ENCODE results near the gene LUC7L.
"Not testable (repeated sequence)": the region's sequence is repeated elsewhere in the genome, so short reads cannot be mapped to it uniquely, and the experiment has no call there.

LUC7L gene, protein sequence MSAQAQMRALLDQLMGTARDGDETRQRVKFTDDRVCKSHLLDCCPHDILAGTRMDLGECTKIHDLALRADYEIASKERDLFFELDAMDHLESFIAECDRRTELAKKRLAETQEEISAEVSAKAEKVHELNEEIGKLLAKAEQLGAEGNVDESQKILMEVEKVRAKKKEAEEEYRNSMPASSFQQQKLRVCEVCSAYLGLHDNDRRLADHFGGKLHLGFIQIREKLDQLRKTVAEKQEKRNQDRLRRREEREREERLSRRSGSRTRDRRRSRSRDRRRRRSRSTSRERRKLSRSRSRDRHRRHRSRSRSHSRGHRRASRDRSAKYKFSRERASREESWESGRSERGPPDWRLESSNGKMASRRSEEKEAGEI

DNA sequence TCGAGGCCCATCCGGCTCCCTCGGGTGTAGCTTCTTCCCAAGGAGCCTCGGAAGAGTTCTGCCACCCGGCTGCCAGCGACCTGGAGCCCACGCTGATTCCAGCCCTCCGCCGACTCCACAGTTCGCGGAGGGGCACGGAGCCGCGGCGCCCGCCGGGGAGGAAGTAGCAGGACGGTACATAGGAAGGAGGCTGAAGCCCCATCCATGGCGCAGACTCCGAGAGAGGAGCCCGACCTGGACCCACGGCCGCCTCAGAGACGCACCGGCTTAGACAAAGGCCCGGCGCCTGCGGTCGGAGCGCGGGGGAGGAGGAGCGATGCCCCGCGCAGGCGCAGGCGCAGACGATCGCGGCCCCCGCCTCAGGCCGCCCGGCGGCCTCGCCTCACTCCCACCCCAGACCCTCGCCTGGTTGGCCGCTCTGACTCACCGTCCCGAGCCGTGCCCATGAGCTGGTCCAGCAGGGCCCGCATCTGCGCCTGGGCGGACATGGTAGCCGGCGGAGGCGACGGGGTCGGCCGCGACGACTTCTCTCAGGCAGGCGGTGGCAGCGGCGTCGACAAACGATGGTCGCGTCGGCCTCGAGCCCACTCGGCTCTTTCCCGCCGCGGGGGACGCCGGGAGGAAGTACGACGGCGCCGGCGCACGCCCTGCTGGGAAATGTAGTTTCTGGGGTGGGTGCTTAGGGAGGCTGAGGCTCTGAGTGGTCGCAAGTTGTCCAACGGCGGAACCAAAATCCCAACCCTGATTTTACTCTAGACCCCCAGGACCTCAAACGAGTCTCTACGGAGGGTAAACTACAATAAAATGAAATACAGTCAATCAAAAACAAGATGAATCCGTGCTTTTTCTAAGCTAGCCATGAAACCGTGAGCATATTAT, at the start of gene LUC7L:
Gene LUC7L (minus strand): TSS at position 598 of the 879 bp plus-strand sequence. CDS start 110 bp downstream, at position 488.
- DNase-seq: peak; percentile 83

DNA sequence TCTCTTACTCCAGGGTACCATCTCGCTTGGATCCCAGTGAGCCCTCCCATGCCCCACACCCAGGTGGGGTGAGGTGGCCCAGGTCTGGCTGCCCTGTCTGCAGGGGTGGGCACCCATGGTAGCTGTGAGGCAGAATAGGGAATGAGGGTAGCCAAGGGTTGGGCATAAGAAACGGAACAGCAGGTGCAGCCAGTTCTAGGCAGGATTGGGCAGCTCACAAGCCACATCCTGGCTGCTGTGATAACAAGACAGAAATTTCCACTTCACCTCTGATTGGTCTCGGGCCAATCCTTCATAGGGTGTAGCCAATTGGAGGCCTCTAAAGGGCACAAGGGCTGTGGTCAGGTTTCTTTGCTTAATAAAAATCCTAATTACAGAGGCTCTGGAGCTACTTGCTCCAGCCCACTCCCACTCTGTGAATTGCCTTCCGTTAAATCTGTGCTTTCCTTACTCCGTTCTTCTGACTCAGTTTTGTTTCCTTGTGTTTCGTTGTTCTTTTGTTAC, 49.7 kb upstream of the LUC7L start:
- DNase-seq: no peak

DNA sequence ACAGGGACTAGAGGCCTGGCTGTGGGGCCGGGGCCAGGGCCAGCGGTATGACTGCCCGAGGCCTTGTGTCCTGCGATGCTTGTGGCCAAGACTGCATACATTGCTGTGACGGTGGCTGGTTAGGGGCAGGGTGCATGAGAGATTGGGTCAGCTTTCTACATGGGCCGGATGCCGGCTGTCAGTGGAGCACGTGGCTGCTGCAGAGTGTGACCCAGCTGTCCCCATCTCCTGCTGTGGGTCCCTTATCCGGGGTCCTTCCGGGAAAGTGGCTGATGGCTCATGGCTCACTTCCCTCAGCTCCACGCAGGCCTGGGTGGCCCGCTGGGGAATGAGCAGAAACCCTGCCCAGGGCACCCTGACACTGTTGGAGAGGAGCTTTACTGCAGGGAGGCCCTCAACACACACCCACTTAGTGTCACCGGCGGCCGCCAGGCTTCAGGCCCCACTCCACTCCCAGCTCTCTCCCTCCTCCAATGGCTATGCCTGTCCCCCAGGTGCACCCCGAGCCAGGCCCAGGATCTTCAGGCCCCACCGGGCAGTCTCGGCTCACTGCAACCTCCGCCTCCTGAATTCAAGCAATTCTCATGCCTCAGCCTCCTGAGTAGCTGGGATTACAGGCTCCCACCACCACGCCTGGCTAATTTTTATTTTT, 47.3 kb upstream of the LUC7L start:
- no peak for DNase-seq

DNA sequence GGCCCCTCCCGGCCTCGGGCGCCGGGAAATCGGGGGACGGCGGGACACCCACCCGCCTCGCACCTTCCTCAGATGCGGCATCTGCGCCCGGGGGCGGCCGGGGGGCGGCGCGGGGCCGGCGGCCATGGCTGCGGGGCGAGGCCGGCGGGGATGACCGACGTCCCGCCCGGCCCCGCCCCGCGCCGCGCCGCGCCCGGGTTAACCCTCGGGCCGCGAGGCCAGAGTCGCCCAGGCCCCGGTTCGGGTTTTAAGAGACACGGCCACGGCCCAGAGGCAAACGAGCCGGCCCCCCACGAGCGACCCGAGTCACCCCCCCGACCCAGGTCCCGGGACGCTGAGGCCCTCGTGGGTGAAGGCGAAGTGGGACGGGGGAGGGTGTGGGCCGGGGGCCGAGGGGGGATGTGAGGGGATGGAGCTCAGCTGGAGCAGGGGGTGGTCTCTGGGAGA, 46.6 kb upstream of the LUC7L start, which contains the start of gene RGS11:
Gene RGS11 (minus strand): TSS at position 159 of the 447 bp plus-strand sequence. CDS start 33 bp downstream, at position 126.
- no peak for DNase-seq

DNA sequence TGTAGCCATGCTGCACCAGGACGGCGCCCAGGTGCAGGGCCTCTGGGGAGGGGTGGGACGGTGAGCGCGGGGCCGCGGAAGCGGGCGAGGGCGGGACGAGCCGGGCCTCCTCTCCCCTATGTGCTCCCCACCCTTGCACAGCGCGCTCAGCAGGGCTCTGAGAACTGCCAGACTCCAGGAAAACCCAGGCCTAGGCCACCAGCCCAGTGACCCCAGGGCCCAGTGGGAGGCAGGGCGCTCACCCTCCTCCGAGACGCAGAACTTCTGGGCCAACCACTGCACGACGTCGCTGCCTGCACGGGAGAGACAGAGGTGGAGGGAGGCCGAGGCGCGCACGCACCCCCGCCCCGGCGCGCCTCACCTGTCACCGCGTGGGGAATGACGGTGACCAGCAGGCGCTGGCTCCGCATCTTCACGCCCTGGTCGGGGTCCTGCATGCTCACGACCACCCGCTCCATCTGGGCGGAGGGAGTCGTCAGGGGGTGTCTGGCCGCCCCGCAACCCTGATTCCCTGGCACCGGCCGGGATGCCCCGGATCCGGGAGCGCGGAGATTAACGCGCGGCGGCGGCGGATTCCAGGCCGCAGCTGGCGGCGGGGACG, 45.9 kb upstream of the LUC7L start:
- DNase-seq: no peak

DNA sequence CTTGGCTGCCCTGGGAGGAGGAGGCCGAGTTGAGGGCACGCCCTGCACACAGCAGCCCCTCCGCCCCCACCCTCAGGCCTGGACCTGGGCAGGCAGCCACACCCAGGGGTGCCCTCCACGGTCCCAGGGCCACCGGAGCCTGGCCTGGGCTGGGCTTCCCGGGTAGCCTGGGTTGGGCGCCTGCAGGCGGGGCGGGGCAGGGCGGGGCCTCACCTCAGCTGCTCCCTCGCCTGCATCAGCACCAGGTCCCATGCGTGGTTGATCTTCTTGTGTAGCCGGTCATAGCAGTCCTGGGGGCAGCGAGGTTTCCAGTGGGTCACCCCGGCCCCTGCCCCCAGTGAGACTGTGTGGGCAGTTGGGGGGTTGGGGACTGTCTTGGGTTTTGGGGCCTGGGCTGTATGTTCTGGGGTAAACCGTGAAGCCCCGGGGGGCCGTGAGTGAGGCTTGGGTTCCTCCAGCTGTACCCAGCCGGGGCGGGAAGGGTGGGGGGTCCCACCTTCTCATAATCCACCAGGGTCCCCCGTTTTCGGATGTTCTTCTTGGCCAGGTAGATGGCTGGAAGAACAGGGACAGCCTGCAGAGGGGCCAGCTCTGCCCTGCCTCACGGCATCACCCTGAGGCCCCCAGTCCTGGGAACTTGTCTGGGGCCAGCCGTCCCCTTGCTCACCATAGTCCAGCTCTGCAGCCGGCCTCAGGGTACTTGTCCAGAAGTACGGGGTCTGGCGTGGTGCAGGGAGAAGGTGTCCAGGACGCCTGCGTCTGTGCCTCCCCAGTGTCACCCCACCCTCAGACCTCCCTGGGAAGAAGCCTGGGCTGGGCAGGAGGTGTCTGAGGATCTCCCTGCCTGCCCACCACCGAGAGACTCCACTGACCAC, 44.5 kb upstream of the LUC7L start:
- DNase-seq: no peak

DNA sequence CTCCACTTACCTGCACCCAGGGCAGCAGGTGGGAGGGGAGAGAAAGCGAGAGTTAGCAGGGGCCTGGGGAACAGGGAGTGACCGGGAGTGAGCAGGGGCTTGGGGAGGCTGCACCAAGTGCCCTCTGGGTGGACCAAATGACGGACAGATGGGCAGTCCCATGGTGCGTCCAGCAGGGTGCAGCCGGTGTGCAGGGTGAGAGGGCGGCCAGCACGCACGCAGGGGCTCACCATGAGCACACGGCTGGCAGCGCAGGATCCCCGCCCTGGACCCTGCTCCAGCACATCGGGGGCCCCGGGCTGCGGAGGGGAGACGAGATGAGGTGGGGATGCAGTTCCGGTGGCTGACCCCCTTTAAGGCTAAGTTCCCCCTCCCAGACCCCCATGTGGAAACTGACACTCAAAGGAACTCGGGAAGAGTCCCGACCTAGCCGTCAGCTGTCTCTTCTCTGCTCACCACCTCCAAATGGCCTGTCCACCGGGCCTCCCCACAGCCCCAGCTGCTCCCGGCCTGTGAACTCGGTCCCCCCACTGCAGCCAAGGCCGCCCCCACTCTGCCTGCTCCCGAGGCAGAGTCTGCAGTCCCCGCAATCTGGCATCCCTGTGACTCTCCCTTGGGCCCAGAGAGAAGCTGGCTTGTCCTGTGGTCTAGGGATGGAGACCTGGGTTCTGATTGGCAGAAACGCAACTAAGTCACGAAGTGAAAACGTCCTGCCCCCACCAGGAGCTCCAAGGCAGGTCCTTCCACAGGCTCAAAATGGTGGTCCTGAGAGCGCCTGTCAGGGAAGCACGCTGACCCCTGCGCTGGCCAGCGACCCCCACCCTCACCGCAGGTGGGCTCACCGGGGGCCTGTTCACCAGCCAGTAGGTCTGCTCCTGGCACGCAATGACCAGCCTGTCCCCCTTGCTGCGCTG, 43.6 kb upstream of the LUC7L start:
- DNase-seq: no peak

DNA sequence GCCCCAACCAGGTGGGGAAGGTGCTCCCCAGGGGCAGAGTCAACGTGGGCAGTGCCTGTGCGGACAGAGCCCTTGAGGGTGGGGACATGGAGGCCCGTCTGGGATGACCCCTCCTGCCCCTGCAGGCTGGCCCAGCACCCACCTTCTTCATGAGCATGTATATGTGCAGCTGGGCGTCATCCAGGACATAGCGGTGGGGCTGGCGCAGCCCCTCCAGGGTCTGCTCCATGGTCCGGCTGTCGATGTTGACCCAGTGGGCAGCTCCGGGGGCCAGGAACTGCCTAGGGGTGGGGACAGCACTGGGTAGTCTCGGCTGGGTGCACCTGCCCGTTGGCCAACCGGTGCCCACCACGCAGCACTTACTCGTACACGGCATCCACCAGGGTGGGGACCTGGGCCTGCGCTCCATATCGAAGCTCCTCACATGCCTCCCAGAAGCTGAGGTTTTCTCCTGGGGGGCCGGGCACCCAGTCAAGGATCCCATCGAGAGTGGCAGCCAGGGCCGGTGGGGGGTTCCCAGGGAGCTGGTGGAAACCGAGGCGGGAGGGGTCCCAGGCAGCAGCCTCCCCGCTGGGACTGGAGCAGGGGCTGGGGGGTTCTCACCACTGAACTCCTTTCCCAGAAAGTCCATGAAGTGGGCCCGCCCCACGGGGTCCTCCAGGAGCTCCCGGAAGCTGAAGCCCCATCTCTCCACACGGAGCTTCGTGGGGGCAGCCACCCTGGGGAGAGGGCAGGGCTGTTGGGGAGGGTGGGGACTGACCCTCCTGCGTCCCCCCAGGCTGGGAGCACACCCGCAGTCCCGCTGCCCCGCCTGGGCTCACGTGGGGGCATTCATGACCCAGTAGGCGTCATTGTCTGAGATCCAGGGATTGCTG, 41.4 kb upstream of the LUC7L start:
- no peak for DNase-seq

DNA sequence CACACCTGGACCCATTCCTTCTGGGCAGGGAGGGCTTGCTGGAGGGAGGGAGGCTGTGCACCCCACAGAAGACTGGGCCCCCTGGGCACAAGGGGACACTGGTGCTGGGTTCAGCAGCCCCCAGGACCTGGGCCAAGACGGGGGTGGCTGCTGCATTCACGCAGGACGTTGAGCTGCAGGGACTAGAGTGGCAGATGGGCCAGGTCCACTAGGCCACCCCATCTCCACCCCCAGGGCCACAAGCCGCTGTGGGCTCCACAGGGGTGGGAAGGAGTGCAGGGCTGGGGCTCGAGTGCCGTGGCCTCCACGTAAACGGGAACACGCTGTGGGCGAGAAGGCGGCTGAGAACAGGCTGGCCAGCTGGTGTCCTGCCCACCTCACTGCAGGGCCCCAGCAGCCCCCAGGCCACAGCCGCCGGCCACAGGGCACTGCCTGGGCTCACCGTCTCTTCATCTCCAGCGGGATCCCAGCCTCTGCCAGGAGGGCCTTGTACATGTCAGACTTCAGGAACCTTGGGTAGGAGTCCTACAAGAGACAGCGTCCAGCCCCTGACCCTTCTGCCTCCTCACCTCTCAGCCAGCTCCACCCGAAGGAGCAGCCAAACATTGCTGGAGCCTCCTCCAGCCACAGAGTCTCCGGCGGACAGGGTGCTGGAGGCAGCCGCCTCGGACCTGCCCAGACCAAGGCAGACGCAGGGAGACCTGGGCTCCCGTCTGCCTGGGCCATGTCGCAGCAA, 40.0 kb upstream of the LUC7L start:
- no peak for DNase-seq

DNA sequence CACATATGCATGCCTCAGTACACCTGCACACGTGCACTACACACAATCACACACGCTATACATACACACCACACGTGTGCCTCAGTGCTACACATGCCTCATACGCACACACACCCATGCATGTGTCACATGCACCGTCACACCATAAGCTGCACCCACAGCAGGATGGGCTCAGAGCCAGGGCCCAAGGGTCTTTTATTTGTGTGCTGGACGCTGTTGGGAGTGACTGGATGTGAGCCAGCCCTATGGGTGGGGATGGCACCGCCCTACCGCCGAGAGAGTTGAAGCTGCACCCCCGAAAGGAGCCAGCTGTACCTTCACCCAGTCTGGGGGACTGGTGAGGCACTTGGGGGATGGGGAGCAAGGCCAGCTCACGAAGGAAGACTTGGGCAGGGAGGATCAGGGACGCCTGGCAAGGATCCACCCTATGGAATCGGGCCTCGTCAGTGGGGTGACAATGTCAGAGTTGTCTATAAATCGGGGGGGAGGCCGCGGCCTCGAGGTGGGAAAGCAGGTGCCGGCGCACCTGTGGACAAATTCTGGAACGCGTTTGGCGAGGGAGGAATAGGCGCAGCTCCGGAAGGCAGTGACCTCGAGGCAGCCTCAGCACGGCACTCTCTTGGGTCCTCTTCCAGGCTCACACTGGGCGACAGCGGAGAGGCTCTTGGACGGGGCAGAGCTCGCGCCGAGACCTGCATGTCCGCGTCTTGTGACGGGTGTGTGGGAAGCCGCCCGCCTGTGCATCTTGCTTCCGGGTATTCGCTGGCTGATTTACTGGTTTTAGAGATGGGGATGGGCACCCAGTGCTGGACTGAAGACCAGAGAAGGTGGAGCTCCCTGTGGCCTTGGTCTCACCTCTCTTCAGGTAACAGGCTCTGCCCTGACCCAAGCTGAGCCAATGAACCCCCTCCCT, 39.1 kb upstream of the LUC7L start:
- DNase-seq: no peak

DNA sequence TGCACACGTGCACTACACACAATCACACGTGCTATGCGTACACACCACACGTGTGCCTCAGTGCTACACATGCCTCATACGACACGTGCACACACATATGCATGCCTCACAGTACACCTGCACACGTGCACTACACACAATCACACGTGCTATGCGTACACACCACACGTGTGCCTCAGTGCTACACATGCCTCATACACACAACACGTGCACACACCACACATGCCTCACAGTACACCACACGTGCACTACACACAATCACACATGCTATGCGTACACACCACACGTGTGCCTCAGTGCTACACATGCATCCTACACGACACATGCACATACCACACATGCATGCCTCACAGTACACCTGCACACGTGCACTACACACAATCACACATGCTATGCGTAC, 38.3 kb upstream of the LUC7L start:
- not testable (repeated sequence) for DNase-seq

DNA sequence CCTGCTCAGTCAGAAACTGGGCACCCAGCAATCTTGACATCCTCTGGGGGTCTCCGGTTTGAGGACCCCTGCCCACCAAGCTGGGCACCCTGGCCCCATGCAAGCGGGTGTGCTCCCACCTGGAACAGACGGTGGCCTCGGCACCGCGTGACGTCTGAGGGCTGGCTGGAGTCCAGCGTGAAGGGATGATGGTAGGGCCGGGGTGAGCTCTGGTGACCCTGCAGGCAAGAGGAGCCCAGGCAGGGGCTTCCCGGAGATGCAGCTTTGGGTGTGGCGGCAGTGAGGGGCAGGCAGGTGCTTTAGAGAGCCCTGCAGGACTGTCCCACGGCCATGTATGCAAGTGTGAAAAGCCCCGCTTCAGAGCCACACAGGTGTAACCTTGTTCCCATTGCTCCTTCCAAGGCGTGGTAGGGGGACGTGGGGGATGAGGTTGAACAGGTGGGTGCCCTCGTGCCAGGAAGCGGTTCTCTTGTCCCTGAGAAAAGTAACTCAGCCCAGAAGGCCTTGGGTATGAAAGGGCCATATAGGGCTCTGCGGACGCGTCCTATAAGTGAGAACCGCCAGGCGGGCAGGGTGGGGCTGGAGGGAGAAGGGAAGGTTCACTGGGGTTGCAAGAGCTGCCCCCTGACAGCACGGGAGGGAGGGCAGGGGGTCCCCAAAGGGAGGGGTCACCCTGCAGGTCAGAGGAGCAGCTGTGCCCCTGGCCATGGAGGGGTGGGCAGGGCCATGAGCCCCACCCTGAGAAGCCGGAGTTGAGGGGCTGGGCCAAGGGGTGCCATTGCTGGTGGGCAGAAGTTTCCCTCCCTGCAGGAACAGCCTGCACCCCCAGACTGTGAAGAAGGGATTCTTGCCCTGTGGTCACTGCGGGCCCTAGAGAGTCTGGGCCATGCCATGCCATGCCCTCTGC, 37.3 kb upstream of the LUC7L start:
- no peak for DNase-seq

DNA sequence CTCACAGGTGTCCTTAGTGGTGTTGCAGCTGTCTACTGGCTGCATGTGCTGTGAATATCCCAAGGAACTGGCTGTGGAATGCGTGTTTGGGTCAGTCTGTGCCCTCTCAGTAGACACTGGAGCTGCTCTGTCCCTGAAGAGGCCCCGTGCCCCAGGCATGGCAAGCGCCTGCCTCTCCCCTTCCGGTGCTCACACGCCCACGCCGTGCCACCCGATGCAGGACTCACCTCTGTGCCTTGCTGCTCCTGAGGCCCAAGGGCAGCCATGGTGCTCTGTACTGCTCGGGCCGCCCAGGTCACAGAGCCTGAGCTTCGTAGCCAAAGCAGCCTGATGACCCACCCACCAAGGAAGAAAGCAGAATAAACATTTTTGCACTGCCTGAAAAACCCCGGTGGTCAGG, 36.5 kb upstream of the LUC7L start:
- DNase-seq: no peak

DNA sequence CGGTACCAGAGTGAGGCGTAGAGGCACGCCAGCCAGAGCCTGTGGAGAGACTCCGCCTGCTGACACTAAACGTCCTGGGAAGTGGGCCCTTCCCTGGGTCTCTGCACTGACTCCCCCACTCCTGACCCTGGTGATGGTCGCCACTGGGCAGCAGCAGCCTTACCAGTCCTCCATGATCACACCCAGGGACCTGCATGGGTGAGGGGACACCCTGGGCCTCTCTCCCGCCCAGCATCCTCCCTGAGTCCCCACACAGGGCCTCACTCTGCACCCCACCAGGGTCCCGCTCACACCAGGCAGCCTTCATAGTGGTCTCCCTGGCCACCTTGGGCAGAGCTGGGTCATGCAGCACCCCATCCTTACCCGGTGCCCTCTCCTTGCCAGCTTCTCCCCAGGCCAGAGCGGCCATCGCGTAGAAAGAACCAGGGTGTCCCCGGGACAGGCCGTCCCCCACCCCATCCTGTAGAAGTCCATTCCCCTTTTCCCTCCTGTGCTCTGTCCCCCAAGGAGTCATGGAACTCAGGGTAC, 35.8 kb upstream of the LUC7L start:
- no peak for DNase-seq

DNA sequence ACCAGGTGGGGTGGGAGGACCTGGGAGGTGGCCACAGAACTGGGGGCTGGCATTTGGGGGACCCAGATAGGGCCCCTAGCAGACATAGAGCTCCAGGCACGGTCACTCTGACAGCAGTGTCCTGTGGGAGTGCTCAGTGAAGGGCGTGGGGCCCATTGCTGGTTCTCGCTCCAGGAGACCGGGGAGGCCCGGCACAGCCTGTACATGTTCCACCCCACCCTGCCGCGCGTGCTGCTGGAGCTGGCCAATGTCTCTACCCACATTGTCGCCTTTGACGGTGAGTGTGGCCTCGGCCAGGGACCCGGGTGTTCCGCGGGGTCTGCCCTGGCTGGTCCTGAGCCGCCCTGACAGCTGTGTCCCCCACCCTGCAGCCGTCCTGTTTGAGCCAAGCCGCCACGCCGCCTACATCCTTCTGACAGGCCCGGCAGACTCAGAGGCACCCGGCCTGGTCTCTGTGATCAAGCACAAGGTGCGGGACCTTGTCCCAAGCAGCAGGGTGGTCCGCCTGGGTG, 35.2 kb upstream of the LUC7L start:
- no peak for DNase-seq

DNA sequence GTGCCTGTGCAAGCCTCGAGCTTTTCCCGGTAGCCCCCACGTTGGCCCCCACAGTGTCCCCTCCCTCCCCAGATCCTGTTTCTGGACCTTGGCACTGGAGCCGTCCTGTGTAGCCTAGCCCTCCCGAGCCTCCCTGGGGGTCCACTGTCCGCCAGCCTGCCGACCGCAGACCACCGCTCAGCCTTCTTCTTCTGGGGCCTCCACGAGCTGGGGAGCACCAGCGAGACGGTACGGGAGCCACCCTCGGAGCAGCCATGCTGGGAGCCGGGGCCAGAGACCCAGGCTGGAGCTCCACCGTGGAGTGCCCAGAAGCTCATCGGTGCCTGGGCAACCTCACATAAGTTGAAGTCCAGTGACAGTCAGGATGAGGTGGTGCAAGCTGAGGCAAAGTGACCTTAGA, 34.7 kb upstream of the LUC7L start:
- no peak for DNase-seq
